WERI-Rb-1 (cell line): ENCODE measurements around the gene MACROD1.

Experiments used
- DNase-seq: peaks from one replicate; pipeline ENCODE4 v3.0.0-alpha.2; 2020
- H3K27ac ChIP-seq: fragments of 250-450 bp; sonication (Bioruptor Pico); 2 replicates; pipeline ENCODE4 v1.5.1; 2020; ENCODE audit warnings: mild to moderate bottlenecking, moderate library complexity
- H3K27me3 ChIP-seq: fragments of 250-450 bp; sonication (Bioruptor Pico); 2 replicates; pipeline ENCODE4 v1.5.1; 2021; ENCODE audit warnings: mild to moderate bottlenecking, low read depth, moderate library complexity; ENCODE audit not compliant: insufficient read depth, severe bottlenecking
- H3K36me3 ChIP-seq: fragments of 250-450 bp; sonication (Bioruptor Pico); 2 replicates; pipeline ENCODE4 v1.5.1; 2020; ENCODE audit warnings: mild to moderate bottlenecking, moderate library complexity
- H3K4me3 ChIP-seq: 2 replicates; pipeline ENCODE4 v1.5.1; 2011; ENCODE audit warnings: low read depth, mild to moderate bottlenecking, control low read depth, low read length
- H3K9me3 ChIP-seq: fragments of 250-450 bp; sonication (Bioruptor Pico); 2 replicates; pipeline ENCODE4 v1.5.1; 2021; ENCODE audit warnings: mild to moderate bottlenecking, moderate library complexity; ENCODE audit not compliant: severe bottlenecking
- TF ChIP-seq, protein P1 (sequence below): IDR thresholded peaks from 2 replicates; pipeline ENCODE4 v1.5.1; 2011; ENCODE audit warnings: low read depth, mild to moderate bottlenecking, control low read depth, inconsistent platforms, low read length

MACROD1 gene

DNA sequence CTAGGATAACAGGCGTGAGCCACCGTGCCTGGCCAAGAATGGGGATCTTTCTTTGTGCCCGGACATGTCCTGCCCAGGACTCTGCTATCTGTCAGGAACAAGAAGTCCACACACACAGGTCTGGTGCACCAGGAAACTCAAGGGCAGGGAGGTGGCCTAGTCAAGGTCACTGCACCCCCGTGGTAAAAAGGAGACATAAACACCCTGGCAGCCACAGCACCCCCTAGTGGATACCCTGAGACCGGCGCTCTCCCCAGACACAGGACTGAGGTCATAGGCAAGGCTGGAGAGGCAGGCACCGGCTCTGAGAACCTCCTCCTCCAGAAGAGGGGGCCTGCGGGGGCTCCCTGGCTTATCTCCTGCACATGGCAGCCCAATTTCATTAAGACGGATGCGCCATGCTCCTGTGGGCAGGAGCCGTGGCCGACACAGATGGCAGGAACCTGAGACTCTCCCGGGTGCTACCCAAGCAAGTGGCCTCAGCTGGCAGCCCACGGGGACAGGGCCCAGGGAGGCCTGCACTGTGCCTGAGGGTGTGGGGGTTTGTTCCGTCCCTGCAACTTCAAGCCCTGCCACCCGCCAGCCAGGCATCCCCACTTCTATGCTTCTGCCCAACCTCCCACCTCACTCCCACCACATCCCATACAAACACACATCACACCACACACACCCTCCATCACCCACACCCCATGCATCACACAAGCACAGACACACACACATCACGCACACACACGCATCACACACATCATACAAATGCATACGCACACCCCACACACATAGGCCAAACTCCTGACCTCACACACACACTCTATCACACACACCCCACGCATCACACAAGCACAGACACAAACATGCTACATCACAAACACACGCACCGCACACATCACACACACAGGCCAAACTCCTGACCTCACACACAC is 19.6 kb downstream of the MACROD1 start:
- Histone ChIP-seq H3K27me3 (no peaks in the 10 kb centered on the region), H3K4me3 (no peak overlapping the region), H3K36me3 (peaks cover 9% of the 10 kb centered on the region), H3K27ac (peak overlapping the region; percentile 81), H3K9me3 (no peaks in the 10 kb centered on the region)
- TF ChIP-seq, protein P1, sequence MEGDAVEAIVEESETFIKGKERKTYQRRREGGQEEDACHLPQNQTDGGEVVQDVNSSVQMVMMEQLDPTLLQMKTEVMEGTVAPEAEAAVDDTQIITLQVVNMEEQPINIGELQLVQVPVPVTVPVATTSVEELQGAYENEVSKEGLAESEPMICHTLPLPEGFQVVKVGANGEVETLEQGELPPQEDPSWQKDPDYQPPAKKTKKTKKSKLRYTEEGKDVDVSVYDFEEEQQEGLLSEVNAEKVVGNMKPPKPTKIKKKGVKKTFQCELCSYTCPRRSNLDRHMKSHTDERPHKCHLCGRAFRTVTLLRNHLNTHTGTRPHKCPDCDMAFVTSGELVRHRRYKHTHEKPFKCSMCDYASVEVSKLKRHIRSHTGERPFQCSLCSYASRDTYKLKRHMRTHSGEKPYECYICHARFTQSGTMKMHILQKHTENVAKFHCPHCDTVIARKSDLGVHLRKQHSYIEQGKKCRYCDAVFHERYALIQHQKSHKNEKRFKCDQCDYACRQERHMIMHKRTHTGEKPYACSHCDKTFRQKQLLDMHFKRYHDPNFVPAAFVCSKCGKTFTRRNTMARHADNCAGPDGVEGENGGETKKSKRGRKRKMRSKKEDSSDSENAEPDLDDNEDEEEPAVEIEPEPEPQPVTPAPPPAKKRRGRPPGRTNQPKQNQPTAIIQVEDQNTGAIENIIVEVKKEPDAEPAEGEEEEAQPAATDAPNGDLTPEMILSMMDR = peak; percentile 93
- DNase-seq = peak; percentile 89

DNA sequence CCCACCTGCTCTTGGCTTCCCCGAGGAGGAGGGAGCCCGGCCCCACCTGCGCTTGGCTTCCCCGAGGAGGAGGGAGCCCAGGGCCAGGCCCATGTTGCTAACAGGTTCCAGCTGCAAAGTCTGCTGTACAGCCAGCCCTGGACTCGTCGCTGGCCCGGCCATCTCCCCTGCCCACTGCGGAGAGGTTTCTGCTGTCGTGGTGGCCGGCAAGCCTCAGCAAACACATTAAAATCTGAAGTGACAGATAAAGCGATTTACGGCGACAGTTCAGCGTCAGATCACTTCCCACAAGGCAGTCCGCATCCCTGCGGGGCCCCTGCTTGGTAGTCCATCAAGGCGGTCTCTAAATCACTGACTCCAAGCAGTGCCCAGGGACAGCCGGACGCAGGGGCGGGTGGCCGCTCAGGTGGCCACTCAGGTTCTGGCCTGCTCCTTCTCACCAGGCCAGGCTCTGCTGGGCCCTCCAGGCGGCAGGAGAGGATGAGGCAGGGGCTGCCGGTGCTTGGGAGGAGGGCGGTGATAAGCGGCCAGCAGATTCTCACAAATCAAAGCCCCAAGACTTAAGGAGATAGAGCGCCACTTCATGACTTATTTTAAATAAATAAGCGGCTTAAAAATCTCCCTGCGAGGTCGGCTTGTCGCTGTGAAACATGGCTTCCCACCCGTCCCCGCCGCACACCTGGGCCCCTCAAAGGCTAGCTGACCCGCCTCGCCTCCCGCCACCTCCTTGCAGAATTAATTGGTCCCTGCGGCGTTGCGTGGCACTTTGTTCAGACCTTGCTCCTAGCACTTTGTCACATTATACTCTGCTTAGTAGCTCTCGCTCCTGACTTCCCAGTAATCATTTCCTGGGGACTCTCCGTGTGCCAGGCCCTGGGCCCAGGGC is 21.1 kb downstream of the MACROD1 start:
- peak; percentile 80 for DNase-seq
- Histone ChIP-seq H3K9me3 (no peaks in the 10 kb centered on the region), H3K27ac (peak overlapping the region; percentile 81), H3K36me3 (peaks cover 6% of the 10 kb centered on the region), H3K27me3 (no peaks in the 10 kb centered on the region), H3K4me3 (no peak overlapping the region)
- TF ChIP-seq, protein P1 = no peak

DNA sequence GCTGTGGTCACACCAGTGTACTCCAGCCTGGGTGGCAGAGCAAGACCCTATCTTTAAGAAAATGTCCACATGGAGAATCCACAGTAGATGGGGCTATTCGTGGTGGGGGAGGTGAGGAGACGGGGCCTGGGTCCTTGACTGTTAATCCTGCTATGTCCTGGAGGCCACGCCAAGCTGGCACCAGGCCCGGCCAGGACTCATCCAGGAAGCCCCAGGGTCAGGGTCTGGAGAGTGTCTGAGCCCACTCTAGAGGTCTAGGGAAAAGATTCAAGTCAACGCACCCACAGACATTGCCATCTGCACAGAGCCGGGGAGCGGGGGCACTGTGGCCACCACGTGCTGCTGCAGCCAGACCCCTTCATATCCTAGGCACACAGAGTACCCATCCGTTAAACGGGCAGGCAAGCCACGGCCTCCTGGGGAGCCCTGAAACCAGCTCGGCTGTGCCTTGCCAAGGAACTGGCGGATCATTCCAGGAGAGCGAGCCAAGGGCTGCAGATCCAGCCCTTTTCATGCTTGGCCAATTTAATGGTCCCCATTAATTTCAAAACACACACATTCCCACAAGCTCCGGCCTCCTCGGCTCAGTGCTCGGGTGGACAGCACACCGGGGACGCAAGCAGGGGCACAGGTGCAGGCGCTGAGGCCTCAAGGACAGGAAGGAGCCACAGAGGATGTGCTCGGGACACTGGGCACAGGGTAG is 24.7 kb downstream of the MACROD1 start:
- TF ChIP-seq, protein P1 = no peak
- no peak overlapping the region for H3K27ac ChIP-seq
- H3K36me3 ChIP-seq = no peaks in the 10 kb centered on the region; the same call in 1 of the 2 replicates
- H3K27me3 ChIP-seq = no peaks in the 10 kb centered on the region
- H3K4me3 ChIP-seq = no peak overlapping the region
- H3K9me3 ChIP-seq = no peaks in the 10 kb centered on the region
- DNase-seq = no peak

DNA sequence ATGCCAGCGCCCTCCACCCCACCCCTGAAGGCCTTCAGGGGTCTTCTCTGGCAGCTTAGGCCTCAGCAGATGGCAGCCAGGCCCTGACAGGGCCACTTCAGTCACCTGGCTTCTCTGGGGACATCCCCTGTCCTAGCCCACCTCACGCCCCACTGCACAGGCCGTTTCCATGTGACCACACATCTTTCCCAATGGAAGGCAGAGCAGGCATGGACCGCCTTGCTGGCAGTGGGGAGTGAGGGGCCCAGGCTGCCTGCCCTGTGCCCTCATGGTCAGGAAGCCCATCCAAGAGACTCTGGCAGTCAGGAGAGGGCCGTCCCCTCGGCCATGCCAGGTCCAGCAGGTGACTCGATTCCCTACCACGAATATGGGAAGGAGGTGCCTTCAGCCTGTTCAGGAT is 25.8 kb downstream of the MACROD1 start:
- no peaks in the 10 kb centered on the region for H3K27me3 ChIP-seq
- no peak overlapping the region for H3K27ac ChIP-seq
- no peaks in the 10 kb centered on the region; the same call in 1 of the 2 replicates for H3K36me3 ChIP-seq
- no peak overlapping the region for H3K4me3 ChIP-seq
- no peak for DNase-seq
- H3K9me3 ChIP-seq = no peaks in the 10 kb centered on the region
- TF ChIP-seq, protein P1 = no peak

- Histone ChIP-seq H3K27ac (no peak overlapping the region), H3K27me3 (no peaks in the 10 kb centered on the region), H3K36me3 (no peaks in the 10 kb centered on the region; the same call in 1 of the 2 replicates), H3K4me3 (no peak overlapping the region), H3K9me3 (no peaks in the 10 kb centered on the region)
- DNase-seq = no peak
- TF ChIP-seq, protein P1 = no peak
Measured at GRCh38 chr11:64139049-64139448, 26.9 kb downstream of the MACROD1 start.
